RKO (cell line): Measurements from ENCODE around the gene GRID1.

Source experiments
- DNase-seq: peaks from one replicate; pipeline ENCODE4 v3.0.0-alpha.2; 2016; ENCODE audit warnings: low spot score

Gene GRID1

DNA sequence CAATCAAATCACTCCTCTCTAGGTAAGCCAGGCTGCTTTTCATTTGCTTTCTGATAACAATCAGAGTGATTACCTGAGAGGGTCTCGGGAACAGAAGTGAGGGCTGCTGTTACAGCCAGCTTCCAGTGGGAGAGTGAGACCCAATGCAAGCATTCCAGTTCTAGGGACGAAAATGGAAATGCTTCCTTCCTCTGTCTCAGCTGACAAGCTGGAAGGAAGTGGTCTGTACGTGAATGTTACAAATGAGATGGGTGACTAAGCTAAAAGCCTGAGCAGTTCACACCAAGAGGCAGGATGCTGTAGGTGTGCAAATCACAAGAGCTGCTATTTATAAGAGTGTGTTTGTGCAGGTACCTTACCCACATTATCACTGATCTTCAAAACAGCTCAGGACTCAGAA, 772.4 kb downstream of the GRID1 start:
- no peak for DNase-seq

- DNase-seq, result no peak
These were observed 773.3 kb downstream of the GRID1 start for GRCh38 chr10:85593226-85593772.

DNA sequence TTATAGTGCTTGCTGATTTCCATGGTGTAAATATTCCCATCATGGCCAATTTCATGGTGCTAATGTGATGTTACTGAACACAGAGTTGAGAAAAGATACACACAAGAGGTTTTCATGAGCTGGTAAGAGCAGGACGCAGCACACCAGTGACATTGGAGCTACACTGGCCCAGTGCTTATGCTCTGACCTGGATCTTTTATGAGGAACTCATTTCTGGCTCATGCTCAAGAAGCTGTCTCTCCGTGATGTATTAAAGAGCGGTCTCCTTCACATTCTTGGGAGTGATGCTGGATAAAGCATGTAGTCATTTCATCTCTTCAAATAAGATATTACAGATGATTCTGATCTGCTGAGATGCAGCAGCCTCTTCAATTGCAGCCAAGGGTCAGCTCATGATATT, 785.2 kb downstream of the GRID1 start:
- DNase-seq, result no peak

DNA sequence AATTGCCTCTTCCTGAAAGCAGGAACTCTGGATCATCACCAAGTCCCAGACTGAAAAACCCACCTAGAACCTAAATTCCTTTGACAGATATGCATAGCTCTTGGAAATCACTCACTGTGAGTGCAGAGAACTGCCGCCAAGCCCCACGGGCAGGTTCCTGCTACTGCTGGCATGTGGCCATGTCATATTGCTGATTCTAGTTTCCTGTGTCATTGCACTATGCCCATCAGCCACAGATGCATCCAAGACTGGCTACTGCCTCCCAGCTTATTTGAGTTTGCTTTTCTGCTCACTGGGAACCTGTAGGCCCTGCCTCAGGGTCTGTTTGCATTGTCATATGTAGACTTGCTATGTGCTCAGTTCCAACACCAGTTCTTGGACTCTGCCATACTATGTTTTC, 786.0 kb downstream of the GRID1 start:
- DNase-seq, result no peak

DNA sequence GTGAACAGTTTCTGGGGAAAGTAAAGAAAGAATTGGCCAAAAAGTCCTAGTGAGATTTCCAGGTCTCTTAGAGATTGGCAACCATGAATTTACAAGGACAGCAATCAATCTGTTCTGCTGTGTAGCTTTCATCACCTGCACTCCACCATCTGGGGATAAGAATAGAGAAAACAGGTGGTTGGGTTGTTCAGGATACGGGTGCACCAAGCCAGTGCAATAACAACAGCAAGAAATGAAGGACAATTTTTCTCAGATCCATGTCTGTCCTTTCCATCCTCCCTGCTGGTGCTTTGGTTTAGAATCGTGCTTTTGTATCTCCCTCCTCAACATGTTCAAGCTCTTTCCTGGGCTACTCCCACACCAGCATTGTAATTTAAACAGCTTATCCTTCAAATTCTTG, 787.7 kb downstream of the GRID1 start:
- no peak for DNase-seq

- DNase-seq, result no peak
These were observed 791.2 kb downstream of the GRID1 start for GRCh38 chr10:85575441-85575840.

- DNase-seq, result no peak
These were observed 795.7 kb downstream of the GRID1 start for GRCh38 chr10:85570871-85571270.

DNA sequence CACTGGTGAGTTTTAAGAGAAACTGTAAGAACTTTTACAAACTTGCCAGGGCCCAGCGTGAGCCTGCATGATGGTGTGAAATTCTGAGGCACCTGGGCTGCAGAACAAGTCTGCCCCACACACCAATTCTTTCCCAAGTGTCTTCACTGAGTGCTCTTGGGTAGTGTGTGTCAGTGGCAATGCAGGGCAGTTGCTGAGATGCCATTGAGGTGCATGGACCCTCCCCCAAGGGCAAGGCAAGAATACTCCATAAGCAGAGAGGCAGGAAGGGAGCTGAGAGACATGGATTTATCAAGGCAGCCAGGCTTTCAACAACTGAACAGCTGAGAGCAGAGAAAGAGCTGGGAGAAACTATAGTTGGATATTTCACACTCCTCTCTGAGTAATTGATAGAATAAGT, 801.2 kb downstream of the GRID1 start:
- DNase-seq, result no peak

- no peak for DNase-seq
These were observed 808.1 kb downstream of the GRID1 start for GRCh38 chr10:85558533-85558932.

GRCh38 chr10:85557706-85558105, 808.9 kb downstream of the GRID1 start:
- DNase-seq, result no peak

DNA sequence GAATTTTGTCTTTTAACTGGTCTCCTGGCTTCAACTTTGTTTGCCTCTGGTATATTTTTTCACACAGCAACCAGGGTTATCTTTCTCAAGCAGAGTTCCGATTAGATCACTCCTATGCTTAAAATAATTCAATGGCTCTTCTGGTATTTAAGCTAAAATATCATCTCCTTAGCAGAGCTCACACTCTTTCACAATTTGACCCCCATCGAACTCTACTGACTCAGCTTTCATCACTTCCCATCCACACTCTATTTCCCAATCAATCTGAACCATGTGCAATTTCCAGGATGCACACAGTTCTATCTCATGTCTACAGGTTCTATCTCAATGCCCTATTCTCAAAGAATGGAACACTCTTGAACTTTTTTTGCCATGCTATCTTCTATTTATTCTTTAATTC, 809.5 kb downstream of the GRID1 start:
- DNase-seq, result no peak
